ENCODE results near the gene CPNE7. TPM values are rescaled to one million over a fixed set of nuclear protein-coding genes. Genes with fewer than 3 reads are reported as not detected.

Gene CPNE7
- total and polyA plus RNA-seq, 2 of the 4 experiments (the other 2 are of a cell fraction), result 5.4 to 17.4 TPM

DNA sequence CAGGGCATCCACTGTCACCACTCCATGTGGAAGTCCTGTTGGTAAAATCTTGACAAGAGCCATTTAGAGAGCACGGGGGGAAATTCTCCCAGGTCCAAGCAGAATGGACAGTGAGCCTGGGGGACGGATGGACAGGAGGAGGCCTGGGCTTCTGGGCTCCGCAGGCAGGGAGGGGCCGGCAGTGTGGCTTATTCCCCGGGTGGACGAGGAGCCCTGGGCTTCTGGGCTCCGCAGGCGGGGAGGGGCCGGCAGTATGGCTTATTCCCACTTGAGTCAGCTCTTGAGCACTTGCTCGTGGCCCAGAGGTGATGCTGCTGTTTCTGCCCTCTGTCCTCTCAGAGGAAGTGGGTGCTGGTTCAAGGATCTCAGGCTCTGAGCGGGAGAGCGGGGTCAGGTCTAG, 37.3 kb upstream of the CPNE7 start:
- no peak overlapping the region for H3K4me2 ChIP-seq (ENCODE audit: low read depth, low read length)
- no peak overlapping the region for H3K23ac ChIP-seq (ENCODE audit: low read depth, low read length)
- 87% methylated on average over 8 of the region's 12 CpGs; no CpG with 5 or more reads in 1 of the 2 experiments for WGBS, 2 experiments (ENCODE audit: extremely low coverage in 2 of 2, insufficient read length in 1 of 2)
- DNase-seq, result no peak
- 0 out of 2 replicates have a peak, but pooled peaks cover 3% of the 10 kb centered on the region for H3K9me1 ChIP-seq (ENCODE audit: insufficient read depth, low read length)
- in situ Hi-C loops (cut with MboI; ENCODE audit: low sequenced_read_pairs) (no loop called here), dilution Hi-C loops (cut with HindIII; ENCODE audit: low sequenced_read_pairs, unreplicated experiment) (no loop called here), intact Hi-C loops (cut with micrococcal nuclease) (no loop called here)
- no peak overlapping the region for H3K56ac ChIP-seq (ENCODE audit: extremely low read depth, insufficient read depth, low read length)
- TF ChIP-seq, protein P1, sequence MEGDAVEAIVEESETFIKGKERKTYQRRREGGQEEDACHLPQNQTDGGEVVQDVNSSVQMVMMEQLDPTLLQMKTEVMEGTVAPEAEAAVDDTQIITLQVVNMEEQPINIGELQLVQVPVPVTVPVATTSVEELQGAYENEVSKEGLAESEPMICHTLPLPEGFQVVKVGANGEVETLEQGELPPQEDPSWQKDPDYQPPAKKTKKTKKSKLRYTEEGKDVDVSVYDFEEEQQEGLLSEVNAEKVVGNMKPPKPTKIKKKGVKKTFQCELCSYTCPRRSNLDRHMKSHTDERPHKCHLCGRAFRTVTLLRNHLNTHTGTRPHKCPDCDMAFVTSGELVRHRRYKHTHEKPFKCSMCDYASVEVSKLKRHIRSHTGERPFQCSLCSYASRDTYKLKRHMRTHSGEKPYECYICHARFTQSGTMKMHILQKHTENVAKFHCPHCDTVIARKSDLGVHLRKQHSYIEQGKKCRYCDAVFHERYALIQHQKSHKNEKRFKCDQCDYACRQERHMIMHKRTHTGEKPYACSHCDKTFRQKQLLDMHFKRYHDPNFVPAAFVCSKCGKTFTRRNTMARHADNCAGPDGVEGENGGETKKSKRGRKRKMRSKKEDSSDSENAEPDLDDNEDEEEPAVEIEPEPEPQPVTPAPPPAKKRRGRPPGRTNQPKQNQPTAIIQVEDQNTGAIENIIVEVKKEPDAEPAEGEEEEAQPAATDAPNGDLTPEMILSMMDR (conservative IDR thresholded peaks at IDR 0.05; ENCODE audit: low read depth, low read length), result no peak
- TF ChIP-seq RAD21 (IDR thresholded peaks at IDR 0.05; ENCODE audit: low read length), result no peak
- no peak for TF ChIP-seq MAZ (IDR thresholded peaks at IDR 0.05; ENCODE audit: borderline replicate concordance, low read depth, low read length)
- no peak for TF ChIP-seq SMC3 (IDR thresholded peaks at IDR 0.05; ENCODE audit: low read depth, low read length)
- TF ChIP-seq MAFK (IDR thresholded peaks at IDR 0.05; ENCODE audit: low read depth, low read length), result no peak
- no peak for TF ChIP-seq CEBPB (IDR thresholded peaks at IDR 0.05; ENCODE audit: low read depth, low read length)
- no peak for TF ChIP-seq RFX5 (IDR thresholded peaks at IDR 0.05; ENCODE audit: low read depth, low read length)
- no peak for TF ChIP-seq BHLHE40 (IDR thresholded peaks at IDR 0.05; ENCODE audit: low read depth, low read length)
- no peak for TF ChIP-seq MXI1 (IDR thresholded peaks at IDR 0.05; ENCODE audit: borderline replicate concordance, low read depth, low read length)
- no peak for TF ChIP-seq USF2 (IDR thresholded peaks at IDR 0.05; ENCODE audit: low read depth, low read length)
- TF ChIP-seq RCOR1 (IDR thresholded peaks at IDR 0.05; ENCODE audit: insufficient replicate concordance, low read length), result no peak
- TF ChIP-seq CHD1 (IDR thresholded peaks at IDR 0.05; ENCODE audit: low read depth, low read length), result no peak
- no peak for TF ChIP-seq NFE2L2 (IDR thresholded peaks at IDR 0.05; ENCODE audit: low read depth, low read length)
- TF ChIP-seq FOS (IDR thresholded peaks at IDR 0.05; ENCODE audit: low read depth, low read length), result no peak
- no peak for TF ChIP-seq ELK1 (IDR thresholded peaks at IDR 0.05; ENCODE audit: borderline replicate concordance, low read depth, low read length)
- TF ChIP-seq POLR2A (IDR thresholded peaks at IDR 0.05; ENCODE audit: low read depth, low read length), result no peak
- no peak overlapping the region for H4K91ac ChIP-seq (ENCODE audit: insufficient read depth, low read depth, low read length)
- no peak overlapping the region for H3K27ac ChIP-seq (ENCODE audit: insufficient read depth, low read length)
- peaks cover 30% of the 10 kb centered on the region for H4K20me1 ChIP-seq (ENCODE audit: insufficient read depth, low read length)
- H3K9me3 ChIP-seq (ENCODE audit: control insufficient read depth, insufficient read depth, low read length), result no peaks in the 10 kb centered on the region
- H4K8ac ChIP-seq (ENCODE audit: low read depth in 2 of 2, low read length in 2 of 2), result no peak overlapping the region
- no peak overlapping the region for H2BK120ac ChIP-seq (ENCODE audit: low read depth, low read length)
- no peak overlapping the region for H2BK5ac ChIP-seq (ENCODE audit: low read depth, low read length, poor library complexity, severe bottlenecking)
- no peak overlapping the region for H3K9ac ChIP-seq (ENCODE audit: low read depth, low read length)
- POLR2A ChIA-PET (ENCODE audit: unreplicated experiment), result no interaction called here
- H3K79me1 ChIP-seq (ENCODE audit: low read depth in 1 of 2, low read length in 2 of 2), result peaks cover 23 to 74% of the 10 kb centered on the region in 2 experiments; a peak in 3 of 4 replicates
- H4K5ac ChIP-seq (ENCODE audit: low read depth, low read length), result no peak overlapping the region
- H3K14ac ChIP-seq (replicated peaks; ENCODE audit: low read depth, low read length), result no peak overlapping the region
- ATAC-seq (ENCODE audit: low read depth), result no peak
- no peak overlapping the region for H2BK15ac ChIP-seq (ENCODE audit: low read depth, low read length)
- no peak overlapping the region for H3K4me3 ChIP-seq (ENCODE audit: insufficient read depth, low read depth, low read length)
- H2BK20ac ChIP-seq (ENCODE audit: low read depth, low read length), result no peak overlapping the region
- no peak overlapping the region for H3K18ac ChIP-seq (ENCODE audit: low read depth, low read length)
- H3K36me3 ChIP-seq (ENCODE audit: control insufficient read depth, insufficient read depth, low read length), result peaks cover 64% of the 10 kb centered on the region
- no peak overlapping the region for H2AK5ac ChIP-seq (ENCODE audit: low read depth, low read length)
- H3K4me1 ChIP-seq (ENCODE audit: control insufficient read depth, insufficient read depth, low read length), result no peaks in the 10 kb centered on the region
- H3K4ac ChIP-seq (ENCODE audit: low read depth, low read length), result no peak overlapping the region
- BruUV-seq (replicated peaks), result no TSS peak
- no peak overlapping the region for H2AFZ ChIP-seq (replicated peaks; ENCODE audit: low read length, poor library complexity)
- no peak overlapping the region for H2AK9ac ChIP-seq (replicated peaks; ENCODE audit: low read depth, low read length, poor library complexity)
- H3K27me3 ChIP-seq (ENCODE audit: control insufficient read depth, insufficient read depth, low read length), result no peaks in the 10 kb centered on the region
- CTCF ChIA-PET, result no interaction called here
